Subcutaneous adipose tissue (tissue), 4 donors: ENCODE data around the gene PTH1R. TPM values are rescaled to one million over a fixed set of nuclear protein-coding genes. Genes with fewer than 3 reads are reported as not detected.

Experiments
- total RNA-seq, 4 donors: library from RNA; depleted of rRNA; stranded (reverse); fragments of >200 nt; gene quantifications; one replicate each; pipeline ENCODE4 v1.1.0, GENCODE V29; 2016
- TF ChIP-seq, protein P1 (sequence below): fragments of 450-650 bp; IDR thresholded peaks from one replicate; pipeline ENCODE4 v1.5.1; 2016; ENCODE audit warnings: low read depth, mild to moderate bottlenecking, control low read depth, antibody characterized with exemption, moderate library complexity

PTH1R gene
- total RNA-seq, 4 donors from 2014 or later: 14.8 to 67.8 (median 16.2) TPM

DNA sequence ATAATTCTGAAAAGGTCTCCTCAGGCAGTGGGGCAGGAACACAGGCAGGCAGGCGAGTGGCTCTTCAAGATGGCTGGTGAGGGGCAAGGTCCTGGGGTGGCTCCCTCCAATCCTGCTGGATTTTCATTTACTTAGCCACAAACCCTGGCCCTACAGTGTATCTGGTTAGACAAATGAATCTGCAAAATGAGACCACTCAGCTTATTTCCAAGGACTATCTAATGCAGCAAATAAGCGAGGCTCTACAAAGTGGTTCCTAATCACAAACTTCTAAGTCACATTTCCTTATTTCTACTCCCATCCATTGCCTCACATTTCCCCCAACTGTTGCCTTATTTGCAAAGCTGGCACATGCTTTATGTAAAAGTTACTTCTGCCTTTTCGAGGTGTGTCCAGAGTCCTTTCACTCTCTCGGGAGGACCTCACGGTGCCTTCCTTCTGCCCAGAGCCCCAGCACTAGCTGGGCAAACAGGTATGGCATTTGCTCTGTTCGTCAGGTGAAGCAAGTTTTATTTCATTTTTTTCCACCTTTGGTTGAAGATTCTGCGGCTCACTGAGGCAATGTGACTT is 58.6 kb downstream of the PTH1R start:
- TF ChIP-seq, protein P1, sequence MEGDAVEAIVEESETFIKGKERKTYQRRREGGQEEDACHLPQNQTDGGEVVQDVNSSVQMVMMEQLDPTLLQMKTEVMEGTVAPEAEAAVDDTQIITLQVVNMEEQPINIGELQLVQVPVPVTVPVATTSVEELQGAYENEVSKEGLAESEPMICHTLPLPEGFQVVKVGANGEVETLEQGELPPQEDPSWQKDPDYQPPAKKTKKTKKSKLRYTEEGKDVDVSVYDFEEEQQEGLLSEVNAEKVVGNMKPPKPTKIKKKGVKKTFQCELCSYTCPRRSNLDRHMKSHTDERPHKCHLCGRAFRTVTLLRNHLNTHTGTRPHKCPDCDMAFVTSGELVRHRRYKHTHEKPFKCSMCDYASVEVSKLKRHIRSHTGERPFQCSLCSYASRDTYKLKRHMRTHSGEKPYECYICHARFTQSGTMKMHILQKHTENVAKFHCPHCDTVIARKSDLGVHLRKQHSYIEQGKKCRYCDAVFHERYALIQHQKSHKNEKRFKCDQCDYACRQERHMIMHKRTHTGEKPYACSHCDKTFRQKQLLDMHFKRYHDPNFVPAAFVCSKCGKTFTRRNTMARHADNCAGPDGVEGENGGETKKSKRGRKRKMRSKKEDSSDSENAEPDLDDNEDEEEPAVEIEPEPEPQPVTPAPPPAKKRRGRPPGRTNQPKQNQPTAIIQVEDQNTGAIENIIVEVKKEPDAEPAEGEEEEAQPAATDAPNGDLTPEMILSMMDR: no peak

DNA sequence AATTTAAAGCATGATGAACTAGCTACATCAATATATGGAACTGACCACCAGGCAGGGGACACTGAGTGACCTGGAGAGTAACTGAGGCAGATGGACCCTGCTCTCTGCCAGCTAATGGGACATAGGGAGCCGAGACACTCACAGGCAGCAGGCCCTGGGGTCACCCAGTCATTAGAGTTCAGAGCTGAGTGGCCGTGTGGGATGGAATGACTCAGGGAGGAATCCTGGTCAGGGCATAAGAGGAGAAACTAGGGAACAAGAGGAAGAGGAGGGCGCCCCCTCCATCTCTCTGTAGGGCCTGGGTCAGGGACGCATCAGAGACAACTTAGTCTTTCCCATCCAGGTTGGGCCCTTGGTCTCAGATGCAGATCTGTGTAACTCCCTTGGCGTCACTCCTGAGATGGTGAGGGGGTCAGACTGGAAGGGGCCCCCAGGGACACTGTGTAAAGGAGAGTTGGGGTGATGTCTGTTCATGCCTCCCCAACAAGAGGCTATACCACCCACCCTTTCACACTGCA is 59.3 kb downstream of the PTH1R start:
- TF ChIP-seq, protein P1: no peak

DNA sequence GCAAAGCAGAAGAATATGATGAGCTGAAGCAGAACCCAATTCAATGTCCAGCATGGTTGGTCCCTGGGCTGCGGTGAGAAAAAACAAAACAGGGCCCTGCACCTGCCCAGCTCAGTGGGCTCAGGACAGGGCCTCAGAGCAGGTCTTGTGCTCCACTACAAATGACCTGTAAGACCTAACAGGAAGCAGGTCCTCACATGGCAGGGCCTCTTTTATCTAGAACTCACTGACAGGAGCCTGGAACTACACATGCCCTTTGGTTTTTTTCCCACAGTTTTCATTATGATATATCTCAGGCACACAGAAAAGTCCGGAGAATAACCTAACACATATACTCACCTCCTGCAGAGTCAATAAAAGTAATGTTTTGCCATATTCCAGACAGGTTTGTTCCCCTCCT is 60.6 kb downstream of the PTH1R start:
- TF ChIP-seq, protein P1: no peak

DNA sequence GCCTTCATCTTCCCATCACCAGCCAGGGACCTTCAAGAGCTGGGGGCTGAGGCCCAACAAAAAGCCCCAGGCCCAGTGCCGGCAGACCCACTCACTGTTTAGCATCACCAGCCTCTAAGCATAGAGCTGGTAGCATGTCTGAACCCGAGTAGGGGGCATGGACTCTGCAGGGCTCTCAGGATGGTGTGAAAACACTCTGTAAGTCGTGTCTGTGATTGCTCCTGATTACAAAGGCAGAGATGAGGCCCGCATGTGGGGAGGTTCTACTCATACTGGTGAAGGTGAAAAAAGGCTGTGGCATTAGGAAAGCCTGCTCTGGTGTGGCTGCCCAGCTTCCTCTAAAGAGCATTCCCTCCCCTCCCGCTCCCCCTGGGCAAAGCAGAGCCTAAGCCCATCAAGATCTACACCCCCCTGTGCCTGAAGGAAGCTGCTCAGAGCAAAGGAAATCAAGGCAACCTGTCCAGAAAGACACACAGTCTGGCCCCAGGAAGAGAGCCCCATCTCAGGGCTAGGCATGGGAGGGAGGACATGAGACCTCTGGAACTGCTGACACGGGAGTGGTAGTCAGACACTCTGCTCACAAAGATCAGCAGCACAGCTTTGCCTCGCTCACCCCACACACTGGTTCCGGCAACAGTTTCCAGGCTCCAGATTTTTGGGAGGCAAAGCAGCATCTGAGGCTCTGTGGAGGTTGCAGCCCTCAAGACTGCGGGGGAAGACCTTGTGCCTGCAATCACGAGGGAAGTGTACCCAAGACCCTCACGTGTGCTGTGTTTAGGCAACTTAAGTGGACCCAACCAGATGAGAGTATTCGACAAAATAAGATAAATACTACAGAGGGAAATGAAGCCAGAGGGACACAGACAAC is 62.3 kb downstream of the PTH1R start:
- TF ChIP-seq, protein P1: no peak

DNA sequence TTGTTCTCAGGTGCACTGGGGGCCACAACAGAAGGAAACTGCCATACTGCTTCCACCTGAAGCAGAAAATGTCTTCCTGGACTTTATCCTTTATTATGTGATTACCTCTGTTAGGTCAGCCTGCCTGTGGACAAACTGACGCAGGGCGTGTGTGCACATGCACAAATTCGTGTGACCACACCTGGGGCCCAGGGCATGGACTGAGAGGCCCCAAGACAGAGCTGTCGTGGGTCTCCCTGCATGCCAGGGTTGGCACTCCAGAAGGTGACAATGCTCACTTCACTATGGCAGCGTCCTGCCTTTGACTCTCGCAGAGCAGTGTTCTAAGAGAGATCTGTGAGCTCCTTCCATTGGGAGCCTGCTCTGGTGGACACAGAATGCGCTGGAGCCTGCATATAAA is 64.6 kb downstream of the PTH1R start:
- TF ChIP-seq, protein P1: no peak

DNA sequence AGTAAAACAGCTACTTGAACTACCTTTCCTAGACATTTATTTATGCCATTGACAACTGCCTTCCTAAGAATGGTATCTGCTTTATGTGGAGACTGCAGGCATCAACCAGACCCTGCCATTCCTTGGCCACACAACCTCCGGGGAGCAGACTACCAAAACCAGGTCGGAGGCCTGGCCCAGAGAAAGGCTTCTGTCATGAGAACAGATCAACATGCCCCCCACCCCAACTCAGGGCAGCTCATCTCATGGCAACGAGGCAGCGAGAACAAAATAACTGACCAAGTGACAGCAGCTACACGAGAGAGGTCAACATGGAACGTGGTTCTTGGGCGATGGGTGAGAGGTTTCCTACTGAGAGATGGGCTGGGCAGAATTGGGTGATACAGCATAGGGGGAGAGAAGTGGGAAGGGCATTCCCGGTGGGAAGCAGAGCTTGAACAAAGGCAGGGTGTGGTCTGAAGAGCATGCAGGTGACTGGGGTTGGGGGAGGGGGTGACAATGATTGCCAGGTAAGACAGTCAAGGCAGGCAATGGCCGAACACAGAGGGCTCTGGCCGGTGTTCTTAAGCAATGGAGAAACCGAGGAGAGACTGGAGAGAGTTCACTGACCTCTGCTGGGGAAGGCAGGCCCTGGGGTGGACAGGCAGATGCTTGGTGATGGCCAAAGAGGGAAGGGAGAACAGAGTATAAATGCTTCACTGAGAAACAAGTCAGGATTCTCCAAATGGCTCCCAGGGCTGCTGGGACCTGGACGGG is 65.1 kb downstream of the PTH1R start:
- TF ChIP-seq, protein P1: no peak
